NCI-H748 treated with DMSO at 0.1 percent for 48 hours (cell line): ENCODE measurements around the gene IYD.
"Not testable (repeated sequence)": the region's sequence is repeated elsewhere in the genome, so short reads cannot be mapped to it uniquely, and the experiment has no call there.

ENCODE experiments used
- DNase-seq: peaks from one replicate; lab custom pipeline; 2025; lab: John Stamatoyannopoulos, UW

The IYD gene

DNA sequence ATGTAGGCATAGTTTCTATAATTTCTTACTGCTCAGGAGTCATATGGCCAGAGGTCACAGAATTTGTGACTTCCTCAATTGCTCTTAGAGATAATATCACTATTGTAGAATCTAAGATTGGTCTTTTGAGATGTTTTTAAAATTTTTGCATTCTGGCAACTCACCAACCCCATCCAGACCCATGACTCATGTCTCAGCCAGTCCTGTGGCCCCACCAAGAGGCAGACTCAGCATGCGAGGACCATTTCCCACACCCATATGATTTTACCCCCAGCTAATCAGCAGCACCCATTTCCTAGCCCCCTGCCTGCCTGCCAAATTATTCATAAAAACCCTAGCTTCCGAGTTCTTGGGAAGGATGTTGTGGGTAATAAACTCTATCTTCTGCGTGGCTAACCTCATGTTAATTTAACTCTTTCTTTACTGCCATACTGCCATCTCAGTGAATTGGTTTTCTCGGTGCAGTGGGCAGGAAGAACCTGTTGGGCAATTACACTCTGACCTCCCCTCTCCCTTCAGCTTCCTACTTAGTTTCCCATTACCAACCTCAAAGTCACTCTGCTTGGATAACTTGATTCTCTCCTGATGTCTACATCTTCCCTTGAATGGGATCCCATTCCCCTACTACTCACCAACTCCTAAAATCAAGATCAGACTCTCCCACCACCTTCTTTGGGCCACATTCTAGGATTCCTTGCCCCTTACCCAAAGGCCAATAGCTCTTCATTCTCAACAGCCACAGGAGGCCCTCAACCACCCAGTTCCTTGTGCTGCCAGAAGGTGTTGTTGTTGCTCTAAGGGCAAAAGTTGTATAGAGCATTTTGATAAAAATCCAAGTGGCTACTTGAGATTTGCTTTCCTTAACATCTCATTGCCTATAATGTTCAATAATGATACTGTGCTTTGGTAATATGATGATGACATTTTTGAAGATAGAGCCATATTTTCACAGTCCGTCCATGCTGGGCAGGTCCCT, 16.2 kb upstream of the IYD start:
- no peak for DNase-seq

- DNase-seq, result no peak
Measured at GRCh38 chr6:150353445-150353844, 15.4 kb upstream of the IYD start.

GRCh38 chr6:150354754-150355571, 13.8 kb upstream of the IYD start:
- no peak for DNase-seq

- DNase-seq, result no peak
Measured at GRCh38 chr6:150355932-150356331, 12.9 kb upstream of the IYD start.

DNA sequence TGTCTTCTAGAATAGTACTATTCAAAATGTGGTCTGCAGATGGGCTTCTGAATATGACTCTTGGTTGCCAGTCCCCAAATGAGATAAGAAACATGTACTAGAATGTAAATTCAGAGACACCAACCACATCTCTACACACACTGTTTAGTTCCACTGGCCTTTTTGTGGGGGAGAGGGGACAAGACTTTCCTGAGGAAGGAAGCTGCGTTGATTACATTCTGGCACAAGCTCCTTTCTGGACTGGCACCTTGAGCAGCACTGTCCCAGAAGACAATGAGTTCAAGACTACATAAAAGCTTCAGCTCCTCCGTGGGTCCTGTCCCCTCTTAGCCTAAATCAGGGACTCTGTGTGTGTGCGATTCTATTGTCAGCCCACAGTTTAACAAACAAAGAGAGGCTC, 6.9 kb upstream of the IYD start:
- no peak for DNase-seq

DNA sequence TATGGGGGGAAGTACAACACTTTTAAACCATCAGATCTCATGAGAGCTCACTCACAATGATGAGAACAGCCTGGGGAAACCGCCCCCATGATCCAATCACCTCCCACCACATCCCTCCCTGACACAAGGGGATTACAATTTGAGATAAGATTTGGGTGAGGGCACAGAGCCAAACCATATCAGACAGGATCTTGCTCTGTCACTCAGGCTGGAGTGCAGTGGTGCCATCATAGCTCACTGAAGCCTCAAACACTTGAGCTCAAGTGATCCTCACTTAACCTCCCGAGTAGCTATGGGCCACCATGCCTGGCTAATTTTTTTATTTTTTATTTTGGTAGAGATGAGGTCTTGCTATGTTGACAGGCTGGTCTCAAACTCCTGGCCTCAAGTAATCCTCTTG, 5.1 kb upstream of the IYD start:
- no peak for DNase-seq

- DNase-seq, result no peak
Measured at GRCh38 chr6:150366118-150366778, 2.6 kb upstream of the IYD start.

DNA sequence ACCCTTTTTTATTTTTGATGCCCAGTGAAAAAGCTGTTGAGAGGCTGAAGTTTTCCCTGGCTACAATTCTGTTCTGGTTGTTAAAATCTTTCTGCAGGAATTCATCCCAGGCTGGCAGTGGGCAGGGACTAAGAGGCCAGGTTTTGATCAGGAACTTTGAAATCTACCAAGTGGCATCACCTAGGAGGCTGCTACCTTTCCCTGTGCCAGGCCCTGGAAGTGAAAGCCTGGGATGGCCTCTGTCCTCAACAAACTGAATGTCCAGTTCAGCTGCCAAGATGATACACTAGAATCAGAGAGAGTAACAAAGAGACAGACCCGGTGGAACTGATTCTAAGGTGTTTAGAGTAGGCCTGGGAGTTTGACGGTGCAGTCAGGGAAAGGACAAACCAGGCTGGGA, 596 bp downstream of the IYD start:
- no peak for DNase-seq

DNA sequence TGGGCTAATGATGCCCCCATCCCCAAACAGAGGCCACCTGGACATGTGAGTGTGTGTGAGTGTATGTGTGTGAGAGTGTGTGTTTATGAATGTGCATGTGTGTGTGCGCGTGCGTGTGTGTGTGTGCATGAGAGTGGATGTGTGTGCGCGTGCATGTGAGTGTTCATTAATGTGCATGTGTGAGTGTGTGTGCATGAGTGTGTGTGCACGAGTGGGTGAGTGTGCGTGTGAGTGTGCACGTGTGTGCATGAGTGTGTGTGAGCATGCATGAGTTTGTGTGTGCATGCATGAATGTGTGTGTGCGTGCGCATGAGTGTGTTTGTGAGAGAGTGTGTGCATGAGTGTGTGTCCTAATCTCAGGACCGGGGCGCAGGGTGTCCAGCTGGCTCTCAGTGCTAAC, 1.3 kb downstream of the IYD start:
- DNase-seq, result no peak

DNA sequence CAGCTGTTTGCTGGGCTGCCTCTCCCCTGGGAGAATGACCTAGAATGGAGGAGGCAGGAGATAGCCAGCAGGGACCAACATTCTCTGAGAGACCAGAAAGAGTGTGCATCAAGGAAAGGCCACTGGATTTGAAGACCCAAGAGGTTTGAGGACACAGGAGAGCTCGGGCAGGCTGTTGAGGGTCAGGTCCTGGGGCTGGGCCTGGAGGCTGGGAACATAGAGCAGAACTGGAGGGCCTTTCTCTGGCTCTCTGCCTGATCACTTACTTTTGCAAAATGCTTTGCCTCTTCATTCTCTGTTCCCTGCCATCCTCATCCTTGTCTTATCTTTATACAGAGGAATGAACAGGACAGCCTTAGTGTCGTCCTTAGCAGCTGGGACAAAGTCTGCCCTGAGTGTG, 2.5 kb downstream of the IYD start:
- no peak for DNase-seq

- DNase-seq, result no peak
Measured at GRCh38 chr6:150372051-150372450, 3.2 kb downstream of the IYD start.

DNA sequence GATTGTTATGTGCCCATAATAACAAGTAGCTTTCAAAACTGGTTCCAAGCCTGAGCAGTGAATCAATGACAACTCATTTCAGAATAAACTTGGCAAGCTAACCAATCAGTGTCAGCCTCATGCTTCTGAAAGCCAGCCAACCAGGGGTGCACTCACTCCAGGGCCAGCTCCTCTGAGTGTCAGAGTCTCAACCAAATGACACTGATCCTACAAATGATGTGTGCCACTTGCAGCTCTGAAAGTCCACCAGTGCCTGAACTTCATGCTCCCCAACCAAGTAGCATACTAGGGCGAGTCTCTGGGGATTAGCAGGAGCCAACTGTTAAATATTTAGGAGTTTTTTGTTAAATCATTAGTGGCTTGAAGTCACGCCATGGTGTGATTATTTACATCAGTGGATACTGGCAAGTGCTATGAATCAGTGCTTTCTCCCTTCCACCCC, 4.5 kb downstream of the IYD start:
- no peak for DNase-seq

DNA sequence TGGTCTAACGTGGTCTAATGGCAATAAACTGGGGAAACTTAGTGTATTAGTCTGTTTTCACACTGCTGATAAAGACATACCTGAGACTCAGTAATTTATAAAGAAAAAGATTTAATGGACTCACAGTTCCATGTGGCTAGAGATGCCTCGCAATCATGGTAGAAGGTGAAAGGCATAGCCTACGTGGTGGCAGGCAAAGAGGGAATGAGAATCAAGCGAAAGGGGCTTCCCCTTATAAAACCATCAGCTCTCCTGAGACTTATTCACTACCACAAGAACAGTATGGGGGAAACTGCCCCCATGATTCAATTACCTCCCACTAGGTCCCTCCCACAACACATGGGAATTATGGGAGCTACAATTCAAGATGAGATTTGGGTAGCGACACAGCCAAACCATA, 5.5 kb downstream of the IYD start:
- DNase-seq, result not testable (repeated sequence)

DNA sequence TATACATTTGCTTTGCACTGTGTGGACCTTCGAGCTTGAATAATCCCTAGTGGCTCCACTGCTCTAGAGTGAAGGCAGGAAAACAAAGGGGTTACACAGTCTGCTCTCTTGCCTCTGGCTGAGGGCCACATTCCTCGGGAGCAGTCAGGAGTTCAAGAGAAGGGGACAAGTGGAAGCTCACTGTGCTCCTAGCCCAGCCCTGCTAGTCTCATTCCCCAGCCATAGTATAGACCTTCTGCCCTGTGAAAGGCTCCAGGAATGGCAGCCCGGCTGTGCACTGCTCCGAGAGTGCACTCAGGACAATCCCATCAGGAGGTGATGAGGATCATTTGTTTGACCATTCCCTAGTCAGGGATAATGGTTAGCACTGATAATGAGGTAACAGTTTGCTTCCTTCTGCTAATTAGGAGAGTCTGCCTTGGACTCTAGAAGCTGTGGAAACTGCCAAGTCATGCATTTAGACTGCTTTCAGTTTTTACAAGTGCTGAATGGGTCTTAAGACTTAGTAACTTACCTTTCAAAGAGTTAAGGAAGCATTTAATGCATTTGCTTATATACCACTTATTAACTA, 8.5 kb downstream of the IYD start:
- DNase-seq, result no peak

GRCh38 chr6:150380256-150380655, 11.4 kb downstream of the IYD start:
- no peak for DNase-seq

GRCh38 chr6:150382171-150382570, 13.4 kb downstream of the IYD start:
- DNase-seq, result no peak

- DNase-seq, result no peak
Measured at GRCh38 chr6:150391414-150391813, 22.6 kb downstream of the IYD start.

GRCh38 chr6:150391890-150392289, 23.1 kb downstream of the IYD start:
- no peak for DNase-seq

DNA sequence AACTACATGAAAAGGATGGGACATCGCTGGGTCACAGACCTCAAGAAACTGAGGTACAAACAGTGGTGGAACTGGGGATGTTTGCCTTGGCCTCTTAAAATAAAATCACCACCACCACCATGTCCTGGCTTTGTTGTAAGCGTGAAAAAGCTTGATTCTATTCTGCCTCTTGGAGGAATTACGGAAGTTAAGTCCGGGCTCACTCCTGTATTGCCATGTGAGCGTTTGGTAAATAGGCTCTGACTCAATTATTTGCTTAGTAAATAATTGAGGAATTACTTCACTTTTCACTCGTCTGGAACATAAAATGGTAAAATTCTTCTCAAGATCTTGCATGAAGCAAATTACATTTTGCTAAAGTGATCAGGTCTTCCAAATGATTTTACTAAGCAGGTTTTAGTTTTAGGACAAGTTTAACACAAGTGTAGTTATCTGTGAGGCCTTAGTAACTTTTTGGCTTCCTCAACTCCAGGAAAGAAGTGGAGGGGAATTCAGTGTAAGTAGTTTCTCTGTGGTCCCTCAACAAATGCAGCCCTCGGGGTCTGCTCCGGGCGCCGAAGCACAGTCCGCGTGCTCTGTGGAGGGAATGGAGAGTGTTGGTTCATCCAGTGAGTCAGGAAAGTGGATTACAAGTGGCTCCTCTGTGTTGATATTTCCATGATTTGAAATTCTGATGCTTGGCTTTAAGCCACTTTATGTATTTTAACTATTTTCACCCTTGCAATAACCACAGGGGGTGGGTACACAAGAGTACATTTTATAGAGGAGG, 23.8 kb downstream of the IYD start:
- DNase-seq, result no peak

DNA sequence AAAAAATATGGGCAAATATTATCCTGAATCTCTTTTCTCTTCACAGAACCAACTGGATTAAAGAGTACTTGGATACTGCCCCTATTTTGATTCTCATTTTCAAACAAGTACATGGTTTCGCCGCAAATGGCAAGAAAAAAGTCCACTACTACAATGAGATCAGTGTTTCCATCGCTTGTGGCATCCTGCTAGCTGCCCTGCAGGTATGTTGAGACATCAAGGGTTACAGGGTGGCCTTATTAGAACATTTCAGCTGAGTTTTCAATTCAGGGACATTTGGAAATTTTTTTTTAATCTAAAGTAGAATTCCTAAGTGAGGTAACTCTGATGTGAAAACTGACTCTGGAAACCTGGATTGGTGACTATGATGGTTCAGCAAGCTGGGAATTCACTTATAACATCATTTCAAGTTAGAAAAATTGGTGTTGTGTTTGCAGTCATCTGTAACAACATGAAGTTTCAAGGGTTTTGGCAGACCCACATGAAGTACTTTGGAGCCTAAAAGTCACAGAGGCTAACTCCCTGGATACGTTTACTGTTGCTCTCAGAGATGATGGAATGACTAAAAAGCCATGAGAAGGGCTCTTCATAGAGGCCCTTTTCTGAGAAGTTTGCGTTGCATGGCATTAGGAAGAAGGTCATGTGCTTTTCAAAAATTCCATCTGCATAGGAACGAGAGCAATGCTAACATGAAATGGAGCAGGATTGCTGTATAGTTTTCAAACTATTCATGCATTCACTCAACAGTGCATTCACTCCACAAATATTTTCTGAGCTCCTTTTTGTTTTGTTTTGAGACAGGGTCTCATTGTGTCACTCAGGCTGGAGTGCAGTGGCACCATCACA, 25.5 kb downstream of the IYD start:
- no peak for DNase-seq
